Measurements from ENCODE around the gene CCSER2. TPM values are rescaled to one million over a fixed set of nuclear protein-coding genes. Genes with fewer than 3 reads are reported as not detected.

The CCSER2 gene
- polyA plus RNA-seq, 1 of the 3 experiments (the other 2 are of a cell fraction): 8.5 TPM

DNA sequence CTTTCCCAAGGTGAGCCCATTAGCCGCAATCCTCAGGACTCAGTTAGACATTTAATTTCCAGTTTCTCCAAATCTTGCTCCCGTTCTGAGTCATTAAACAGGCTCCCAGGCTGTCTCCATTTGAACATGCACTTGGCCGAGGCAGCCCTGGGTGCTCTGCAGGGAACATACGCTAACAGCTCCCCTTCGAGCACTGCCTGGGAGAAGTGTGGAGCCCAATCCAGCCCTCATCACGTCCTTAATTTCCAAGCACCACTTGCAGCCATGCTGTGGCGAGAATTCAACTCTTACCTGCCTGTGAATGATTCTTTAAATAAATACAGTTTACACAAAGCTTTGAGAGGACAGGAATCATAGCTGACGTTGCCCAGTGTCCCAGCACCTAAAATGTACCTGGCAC lies 218.2 kb downstream of the CCSER2 start (continued):
- TF ChIP-seq, protein P1, sequence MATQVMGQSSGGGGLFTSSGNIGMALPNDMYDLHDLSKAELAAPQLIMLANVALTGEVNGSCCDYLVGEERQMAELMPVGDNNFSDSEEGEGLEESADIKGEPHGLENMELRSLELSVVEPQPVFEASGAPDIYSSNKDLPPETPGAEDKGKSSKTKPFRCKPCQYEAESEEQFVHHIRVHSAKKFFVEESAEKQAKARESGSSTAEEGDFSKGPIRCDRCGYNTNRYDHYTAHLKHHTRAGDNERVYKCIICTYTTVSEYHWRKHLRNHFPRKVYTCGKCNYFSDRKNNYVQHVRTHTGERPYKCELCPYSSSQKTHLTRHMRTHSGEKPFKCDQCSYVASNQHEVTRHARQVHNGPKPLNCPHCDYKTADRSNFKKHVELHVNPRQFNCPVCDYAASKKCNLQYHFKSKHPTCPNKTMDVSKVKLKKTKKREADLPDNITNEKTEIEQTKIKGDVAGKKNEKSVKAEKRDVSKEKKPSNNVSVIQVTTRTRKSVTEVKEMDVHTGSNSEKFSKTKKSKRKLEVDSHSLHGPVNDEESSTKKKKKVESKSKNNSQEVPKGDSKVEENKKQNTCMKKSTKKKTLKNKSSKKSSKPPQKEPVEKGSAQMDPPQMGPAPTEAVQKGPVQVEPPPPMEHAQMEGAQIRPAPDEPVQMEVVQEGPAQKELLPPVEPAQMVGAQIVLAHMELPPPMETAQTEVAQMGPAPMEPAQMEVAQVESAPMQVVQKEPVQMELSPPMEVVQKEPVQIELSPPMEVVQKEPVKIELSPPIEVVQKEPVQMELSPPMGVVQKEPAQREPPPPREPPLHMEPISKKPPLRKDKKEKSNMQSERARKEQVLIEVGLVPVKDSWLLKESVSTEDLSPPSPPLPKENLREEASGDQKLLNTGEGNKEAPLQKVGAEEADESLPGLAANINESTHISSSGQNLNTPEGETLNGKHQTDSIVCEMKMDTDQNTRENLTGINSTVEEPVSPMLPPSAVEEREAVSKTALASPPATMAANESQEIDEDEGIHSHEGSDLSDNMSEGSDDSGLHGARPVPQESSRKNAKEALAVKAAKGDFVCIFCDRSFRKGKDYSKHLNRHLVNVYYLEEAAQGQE (IDR thresholded peaks at IDR 0.05; ENCODE audit: low read depth, low read length): no peak
- TF ChIP-seq MEF2A (IDR thresholded peaks at IDR 0.05; ENCODE audit: borderline replicate concordance, low read depth): no peak

DNA sequence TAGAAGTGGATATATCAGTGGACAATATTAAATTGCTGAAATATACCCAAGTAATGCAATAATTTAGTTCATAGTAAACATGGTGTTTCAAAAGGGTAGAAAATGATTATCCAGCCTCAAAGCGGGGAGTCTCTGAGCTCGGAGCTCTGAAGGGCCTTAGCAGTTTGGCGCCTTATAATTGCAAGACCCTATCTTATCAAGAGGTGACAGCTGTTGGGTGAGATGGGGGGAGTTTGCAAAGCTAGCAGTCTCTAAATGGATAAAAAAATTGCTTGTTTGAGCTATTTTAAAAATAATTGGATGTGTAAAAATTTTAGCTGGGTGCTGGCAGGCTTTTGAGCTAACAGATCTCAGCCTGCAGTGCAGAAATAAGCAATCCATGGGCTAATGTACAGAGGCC lies 219.2 kb downstream of the CCSER2 start:
- H3K4me3 ChIP-seq (ENCODE audit: low read depth in 2 of 2, low read length in 1 of 2): no peak overlapping the region
- no peaks in the 10 kb centered on the region for H3K9me3 ChIP-seq
- ChIA-PET CTCF (interaction anchor here (1.1 kb wide), 1 partner anchor 11 kb away, joined by 3 read pairs; no protein-coding TSS in a partner anchor), POLR2A (interaction anchor here (1.2 kb wide), 1 partner anchor 10 kb away, joined by 3 read pairs; no protein-coding TSS in a partner anchor)
- TF ChIP-seq, protein P2, sequence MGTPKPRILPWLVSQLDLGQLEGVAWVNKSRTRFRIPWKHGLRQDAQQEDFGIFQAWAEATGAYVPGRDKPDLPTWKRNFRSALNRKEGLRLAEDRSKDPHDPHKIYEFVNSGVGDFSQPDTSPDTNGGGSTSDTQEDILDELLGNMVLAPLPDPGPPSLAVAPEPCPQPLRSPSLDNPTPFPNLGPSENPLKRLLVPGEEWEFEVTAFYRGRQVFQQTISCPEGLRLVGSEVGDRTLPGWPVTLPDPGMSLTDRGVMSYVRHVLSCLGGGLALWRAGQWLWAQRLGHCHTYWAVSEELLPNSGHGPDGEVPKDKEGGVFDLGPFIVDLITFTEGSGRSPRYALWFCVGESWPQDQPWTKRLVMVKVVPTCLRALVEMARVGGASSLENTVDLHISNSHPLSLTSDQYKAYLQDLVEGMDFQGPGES (IDR thresholded peaks at IDR 0.05; ENCODE audit: low read depth, low read length): no peak
- TF ChIP-seq RXRA (IDR thresholded peaks at IDR 0.05; ENCODE audit: borderline replicate concordance, low read depth) (no peak), RFX5 (IDR thresholded peaks at IDR 0.05; ENCODE audit: low read length) (no peak), SIN3A (IDR thresholded peaks at IDR 0.05; ENCODE audit: borderline replicate concordance, low read depth, low read length) (no peak)
- TF ChIP-seq, protein P3, sequence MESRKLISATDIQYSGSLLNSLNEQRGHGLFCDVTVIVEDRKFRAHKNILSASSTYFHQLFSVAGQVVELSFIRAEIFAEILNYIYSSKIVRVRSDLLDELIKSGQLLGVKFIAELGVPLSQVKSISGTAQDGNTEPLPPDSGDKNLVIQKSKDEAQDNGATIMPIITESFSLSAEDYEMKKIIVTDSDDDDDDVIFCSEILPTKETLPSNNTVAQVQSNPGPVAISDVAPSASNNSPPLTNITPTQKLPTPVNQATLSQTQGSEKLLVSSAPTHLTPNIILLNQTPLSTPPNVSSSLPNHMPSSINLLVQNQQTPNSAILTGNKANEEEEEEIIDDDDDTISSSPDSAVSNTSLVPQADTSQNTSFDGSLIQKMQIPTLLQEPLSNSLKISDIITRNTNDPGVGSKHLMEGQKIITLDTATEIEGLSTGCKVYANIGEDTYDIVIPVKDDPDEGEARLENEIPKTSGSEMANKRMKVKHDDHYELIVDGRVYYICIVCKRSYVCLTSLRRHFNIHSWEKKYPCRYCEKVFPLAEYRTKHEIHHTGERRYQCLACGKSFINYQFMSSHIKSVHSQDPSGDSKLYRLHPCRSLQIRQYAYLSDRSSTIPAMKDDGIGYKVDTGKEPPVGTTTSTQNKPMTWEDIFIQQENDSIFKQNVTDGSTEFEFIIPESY (IDR thresholded peaks at IDR 0.05; ENCODE audit: borderline replicate concordance, low read depth): no peak
- no peak for DNase-seq
- H3K4me2 ChIP-seq: no peak overlapping the region
- 69% methylated on average over 3 of the region's 3 CpGs for WGBS (ENCODE audit: low lambda C conversion rate)
- no peaks in the 10 kb centered on the region for H3K79me2 ChIP-seq (ENCODE audit: insufficient read depth)
- no peaks in the 10 kb centered on the region for H3K9me2 ChIP-seq
- no peak overlapping the region for H3K27ac ChIP-seq (ENCODE audit: low read depth in 2 of 2, low read length in 1 of 2)
- no peak overlapping the region for H3K9ac ChIP-seq
- peaks cover 0 to 21% of the 10 kb centered on the region in 2 experiments; a peak in 2 of 4 replicates for H3K4me1 ChIP-seq (ENCODE audit: control insufficient read depth in 1 of 2, insufficient read depth in 2 of 2, low read depth in 1 of 2, low read length in 1 of 2)
- no peaks in the 10 kb centered on the region for H3K27me3 ChIP-seq (ENCODE audit: insufficient read depth)
- H4K20me1 ChIP-seq (ENCODE audit: insufficient read depth): no peaks in the 10 kb centered on the region
- no peak overlapping the region for H2AFZ ChIP-seq (ENCODE audit: low read depth)
- H3F3A ChIP-seq (replicated peaks; ENCODE audit: insufficient read depth): no peaks in the 10 kb centered on the region
- no peaks in the 10 kb centered on the region for H3K36me3 ChIP-seq (replicated peaks in 1 of 2; ENCODE audit: control insufficient read depth in 1 of 2, insufficient read depth in 2 of 2, low read length in 1 of 2)

All from SK-N-SH (cell line).